HepG2 (cell line): ENCODE data around the gene LGI4. TPM values are rescaled to one million over a fixed set of nuclear protein-coding genes. Genes with fewer than 3 reads are reported as not detected.

Source experiments
- ADNP ChIP-seq: sonication (generic); formaldehyde crosslinking; IDR thresholded peaks from 2 replicates; pipeline ENCODE4 v1.4.0; 2020; ENCODE audit warnings: missing genetic modification reagents
- BCL6 ChIP-seq: IDR thresholded peaks from 2 replicates; pipeline ENCODE4 v1.6.1; 2016; ENCODE audit warnings: missing genetic modification reagents, missing compliant biosample characterization
- CENPX ChIP-seq: sonication (generic); formaldehyde crosslinking; IDR thresholded peaks from 2 replicates; pipeline ENCODE4 v1.9.0; 2021; ENCODE audit warnings: mild to moderate bottlenecking, missing genetic modification reagents, moderate library complexity
- EEA1 ChIP-seq: sonication (generic); formaldehyde crosslinking; IDR thresholded peaks from 2 replicates; pipeline ENCODE4 v1.5.1; 2020; ENCODE audit warnings: mild to moderate bottlenecking, missing genetic modification reagents, borderline replicate concordance
- ERF ChIP-seq: IDR thresholded peaks from 2 replicates; pipeline ENCODE4 v1.6.1; 2018; ENCODE audit warnings: missing biosample characterization, missing genetic modification reagents
- ESRRA ChIP-seq: sonication (generic); formaldehyde crosslinking; IDR thresholded peaks from 2 replicates; pipeline ENCODE4 v1.5.1; 2020; ENCODE audit warnings: mild to moderate bottlenecking, low read depth, missing genetic modification reagents
- GRHL1 ChIP-seq: sonication (generic); formaldehyde crosslinking; conservative IDR thresholded peaks from 2 replicates; pipeline ENCODE4 v1.8.0; 2022; ENCODE audit warnings: missing genetic modification reagents
- IRX3 ChIP-seq: sonication (generic); formaldehyde crosslinking; IDR thresholded peaks from 2 replicates; pipeline ENCODE4 v1.8.1; 2023; ENCODE audit warnings: mild to moderate bottlenecking, low read depth, missing genetic modification reagents, borderline replicate concordance
- KDM5A ChIP-seq: fragments of 200-600 bp; sonication (generic); IDR thresholded peaks from 2 replicates; pipeline ENCODE4 v1.7.0; 2018; ENCODE audit warnings: antibody characterized with exemption, mild to moderate bottlenecking, low read length, borderline replicate concordance
- NR2F2 ChIP-seq: IDR thresholded peaks from 2 replicates; pipeline ENCODE4 v1.6.1; 2012; ENCODE audit warnings: low read depth, inconsistent platforms, borderline replicate concordance
- PATZ1 ChIP-seq: sonication (generic); formaldehyde crosslinking; IDR thresholded peaks from 2 replicates; pipeline ENCODE4 v1.4.0; 2020; ENCODE audit warnings: missing genetic modification reagents
- POLR2AphosphoS5 ChIP-seq: IDR thresholded peaks from 2 replicates; pipeline ENCODE4 v1.6.1; 2012; ENCODE audit warnings: low read depth, low read length
- RFX3 ChIP-seq: IDR thresholded peaks from 2 replicates; pipeline ENCODE4 v1.6.1; 2016; ENCODE audit warnings: missing biosample characterization, missing genetic modification reagents
- ZFP82 ChIP-seq: sonication (generic); formaldehyde crosslinking; IDR thresholded peaks from 2 replicates; pipeline ENCODE4 v1.5.1; 2020; ENCODE audit warnings: mild to moderate bottlenecking, missing genetic modification reagents, borderline replicate concordance
- ZNF10 ChIP-seq: sonication (generic); formaldehyde crosslinking; IDR thresholded peaks from 2 replicates; pipeline ENCODE4 v1.4.0; 2020; ENCODE audit warnings: mild to moderate bottlenecking, low read depth, missing genetic modification reagents, borderline replicate concordance
- ZNF275 ChIP-seq: sonication (generic); formaldehyde crosslinking; IDR thresholded peaks from 2 replicates; pipeline ENCODE4 v1.8.0; 2022; ENCODE audit warnings: missing genetic modification reagents, mild to moderate bottlenecking, inconsistent platforms, borderline replicate concordance
- ZNF430 ChIP-seq: sonication (generic); formaldehyde crosslinking; IDR thresholded peaks from 2 replicates; pipeline ENCODE4 v1.9.0; 2021; ENCODE audit warnings: mild to moderate bottlenecking, missing genetic modification reagents
- ZNF543 ChIP-seq: sonication (generic); formaldehyde crosslinking; IDR thresholded peaks from 2 replicates; pipeline ENCODE4 v1.4.0; 2020; ENCODE audit warnings: mild to moderate bottlenecking, missing genetic modification reagents
- ZUFSP ChIP-seq: sonication (generic); formaldehyde crosslinking; IDR thresholded peaks from 2 replicates; pipeline ENCODE4 v1.9.0; 2021; ENCODE audit warnings: missing genetic modification reagents, mild to moderate bottlenecking, borderline replicate concordance
- polyA plus RNA-seq, 8 experiments: library from polyadenylated mRNA; depleted of rRNA in 3 of 8; stranded (reverse) in 7 of 8; unstranded in 1 of 8; fragments of >200 nt; fragmentation: Illumina TruSeq in 4 of 8; extraction: Trizol in 4 of 8; gene quantifications; 2 replicates each; pipeline versions ENCODE4 v1.2.1 to v1.2.3, GENCODE V29; 2011 to 2016; ENCODE audit warnings: low read depth in 4 of 8, missing spikeins in 1 of 8, mixed read lengths in 1 of 8; ENCODE audit not compliant: insufficient read depth in 1 of 8
- total RNA-seq, 5 experiments: library from RNA; depleted of rRNA; stranded (reverse); fragments of >200 nt; fragmentation: Illumina TruSeq; extraction: Trizol; gene quantifications; 2 replicates each; pipeline ENCODE4 v1.2.3, GENCODE V29; 2016; ENCODE audit warnings: low read depth in 1 of 5

The LGI4 gene
- total and polyA plus RNA-seq, 2 of the 13 experiments (the other 11 are each of a cell fraction or from before 2014, with no cell fraction given), result 2.8 TPM; not detected in 1

GRCh38 chr19:35130761-35131720 is 3.8 kb downstream of the LGI4 start (continued):
- TF ChIP-seq ZFP82 (CRISPR knock-in tag), result 0 out of 2 replicates have a peak, but pooled peaks have one; percentile 52
- 0 out of 2 replicates have a peak, but pooled peaks have one; percentile 33 for TF ChIP-seq ZNF275 (CRISPR knock-in tag)
- no peak for TF ChIP-seq ZNF10 (CRISPR knock-in tag)
- no peak for TF ChIP-seq IRX3 (CRISPR knock-in tag)
- peak; percentile 71 for TF ChIP-seq BCL6 (CRISPR knock-in tag)
- peak; percentile 57; the same call in 1 of the 2 replicates for TF ChIP-seq ERF (CRISPR knock-in tag)
- no peak for TF ChIP-seq ZUFSP (CRISPR knock-in tag)
- peak; percentile 35 for TF ChIP-seq POLR2AphosphoS5
- no peak for TF ChIP-seq EEA1 (CRISPR knock-in tag)
- no peak for TF ChIP-seq CENPX (CRISPR knock-in tag)
- 0 out of 2 replicates have a peak, but pooled peaks have one; percentile 26 for TF ChIP-seq PATZ1 (CRISPR knock-in tag)
- peak; percentile 31; the same call in 1 of the 2 replicates for TF ChIP-seq NR2F2
- TF ChIP-seq ZNF543 (CRISPR knock-in tag), result no peak
- TF ChIP-seq GRHL1, result no peak
- no peak for TF ChIP-seq KDM5A
- TF ChIP-seq ESRRA, result peak; percentile 78; the same call in 1 of the 2 replicates
- no peak for TF ChIP-seq RFX3 (CRISPR knock-in tag)
- TF ChIP-seq ADNP, result 0 out of 2 replicates have a peak, but pooled peaks have one; percentile 15
- TF ChIP-seq ZNF430 (CRISPR knock-in tag), result no peak
